CD4-positive, alpha-beta memory T cell (primary cell): ENCODE data around the gene HOOK1. TPM values are rescaled to one million over a fixed set of nuclear protein-coding genes. Genes with fewer than 3 reads are reported as not detected.

ENCODE experiments used
- CTCF ChIA-PET: fragments of 350-600 bp; sonication (Branson Sonifier 250); formaldehyde crosslinking; loops from one replicate; lab custom pipeline; 2021; ENCODE audit warnings: inconsistent platforms; ENCODE audit not compliant: partially characterized antibody; lab: Charles Lee
- POLR2A ChIA-PET: fragments of 350-600 bp; sonication (Branson Sonifier 250); formaldehyde crosslinking; loops from one replicate; lab custom pipeline; 2021; ENCODE audit not compliant: partially characterized antibody; lab: Charles Lee
- DNase-seq, 5 donors: peaks; one replicate each; pipeline versions ENCODE4 v3.0.0 to v3.0.0-alpha.2; 2020 to 2022; ENCODE audit warnings: mixed read lengths in 1 of 5
- H3K27ac ChIP-seq: one replicate; pipeline ENCODE4 v1.7.0; 2013; ENCODE audit warnings: low read depth, low read length
- H3K27me3 ChIP-seq: 2 replicates; pipeline ENCODE4 v1.7.0; 2013; ENCODE audit warnings: mild to moderate bottlenecking, low read length, moderate library complexity; ENCODE audit not compliant: insufficient read depth
- H3K36me3 ChIP-seq: 2 replicates; pipeline ENCODE4 v1.7.0; 2013; ENCODE audit warnings: mild to moderate bottlenecking, low read length, moderate library complexity; ENCODE audit not compliant: insufficient read depth
- H3K4me1 ChIP-seq: 2 replicates; pipeline ENCODE4 v1.7.0; 2013; ENCODE audit warnings: mild to moderate bottlenecking, low read length, moderate library complexity; ENCODE audit not compliant: insufficient read depth
- H3K4me3 ChIP-seq, 2 donors: one replicate each; pipeline ENCODE4 v1.7.0; 2013; ENCODE audit warnings: low read length in 2 of 2, mild to moderate bottlenecking in 1 of 2
- H3K9me3 ChIP-seq, 2 donors: one replicate each; pipeline ENCODE4 v1.7.0; 2013; ENCODE audit warnings: low read length in 2 of 2, control low read depth in 1 of 2; ENCODE audit not compliant: control insufficient read depth in 1 of 2
- H3K27ac Mint-ChIP-seq, 7 donors: one replicate each; pipeline ENCODE4 v1.8.0; 2020 to 2021; ENCODE audit warnings: mixed read lengths in 7 of 7, mild to moderate bottlenecking in 6 of 7, inconsistent platforms in 3 of 7, moderate library complexity in 3 of 7
- H3K27me3 Mint-ChIP-seq, 2 donors: one replicate each; pipeline ENCODE4 v1.8.0; 2020 to 2021; ENCODE audit warnings: mixed read lengths in 2 of 2
- H3K36me3 Mint-ChIP-seq, 2 donors: one replicate each; pipeline ENCODE4 v1.8.0; 2020 to 2021; ENCODE audit warnings: mixed read lengths in 2 of 2, inconsistent platforms in 1 of 2, mild to moderate bottlenecking in 1 of 2
- H3K4me1 Mint-ChIP-seq, 4 donors: one replicate each; pipeline ENCODE4 v1.8.0; 2020 to 2021; ENCODE audit warnings: mixed read lengths in 4 of 4, mild to moderate bottlenecking in 1 of 4
- H3K4me3 Mint-ChIP-seq, 8 donors: one replicate each; pipeline ENCODE4 v1.8.0; 2020 to 2021; ENCODE audit warnings: mixed read lengths in 8 of 8, mild to moderate bottlenecking in 7 of 8, moderate library complexity in 6 of 8, inconsistent platforms in 3 of 8
- H3K9me3 Mint-ChIP-seq, 8 donors: one replicate each; pipeline ENCODE4 v1.8.0; 2020 to 2021; ENCODE audit warnings: mixed read lengths in 8 of 8, mild to moderate bottlenecking in 5 of 8, inconsistent platforms in 3 of 8, moderate library complexity in 1 of 8
- intact Hi-C: fragments of 100-400 bp; cut with micrococcal nuclease; formaldehyde crosslinking; loops from one replicate; pipeline ENCODE4 v1.15.1; 2023
- polyA plus RNA-seq, 2 donors: library from polyadenylated mRNA; unstranded; fragments of 300-500 nt; fragmentation: Illumina TruSeq; gene quantifications; one replicate each; pipeline ENCODE4 v1.2.3, GENCODE V29; 2021
- total RNA-seq, 2 experiments: library from RNA; stranded (reverse); gene quantifications; one replicate each; pipeline ENCODE4 v1.2.3, GENCODE V29; 2021

The HOOK1 gene
- total and polyA plus RNA-seq, 4 experiments from 2014 or later, result 9.3 to 19.2 (median 13.3) TPM

- H3K27me3 Mint-ChIP-seq, result peaks cover 2 to 7% of the 10 kb centered on the region in 2 donors
- Histone ChIP-seq H3K36me3 (no peaks in the 10 kb centered on the region), H3K27ac (no peak overlapping the region), H3K27me3 (no peaks in the 10 kb centered on the region), H3K4me1 (no peaks in the 10 kb centered on the region), H3K4me3 (no peak overlapping the region), H3K9me3 (no peaks in the 10 kb centered on the region)
- ChIA-PET CTCF (interaction anchor here (1.0 to 2.1 kb wide), 2 partner anchors 10 to 54 kb away, joined by 3 to 8 read pairs; no protein-coding TSS in a partner anchor), POLR2A (no interaction called here)
- intact Hi-C loops, result no loop called here
- H3K4me1 Mint-ChIP-seq, result peaks cover 7 to 12% (median 10%) of the 10 kb centered on the region in 4 donors
- H3K27ac Mint-ChIP-seq, result peak overlapping the region in 4 of 7 donors; percentile 8 to 77 (median 55)
- peaks cover 0 to 18% (median 8%) of the 10 kb centered on the region in 8 donors for H3K9me3 Mint-ChIP-seq
- H3K36me3 Mint-ChIP-seq, result no peaks in the 10 kb centered on the region
- H3K4me3 Mint-ChIP-seq, result peak overlapping the region in 6 of 8 donors; percentile 6 to 64 (median 38)
- DNase-seq, result no peak
Observed at GRCh38 chr1:59892841-59893811, 78.4 kb downstream of the HOOK1 start.

- Histone ChIP-seq H3K4me3 (no peak overlapping the region), H3K27ac (no peak overlapping the region), H3K36me3 (no peaks in the 10 kb centered on the region), H3K27me3 (no peaks in the 10 kb centered on the region), H3K9me3 (no peaks in the 10 kb centered on the region), H3K4me1 (no peaks in the 10 kb centered on the region)
- Mint-ChIP-seq H3K27ac (no peak overlapping the region), H3K27me3 (peaks cover 7 to 8% of the 10 kb centered on the region in 2 donors), H3K4me3 (no peak overlapping the region), H3K9me3 (no peaks in the 10 kb centered on the region), H3K4me1 (peaks cover 7 to 12% (median 10%) of the 10 kb centered on the region in 4 donors), H3K36me3 (no peaks in the 10 kb centered on the region)
- CTCF ChIA-PET, result no interaction called here
- intact Hi-C loops, result no loop called here
- DNase-seq, result no peak
- POLR2A ChIA-PET, result no interaction called here
Observed at GRCh38 chr1:59897165-59897564, 82.4 kb downstream of the HOOK1 start.

- Mint-ChIP-seq H3K9me3 (no peaks in the 10 kb centered on the region), H3K27ac (no peak overlapping the region), H3K27me3 (peaks cover 8 to 12% of the 10 kb centered on the region in 2 donors), H3K36me3 (no peaks in the 10 kb centered on the region), H3K4me1 (peaks cover 0 to 3% (median 1%) of the 10 kb centered on the region in 4 donors), H3K4me3 (no peak overlapping the region)
- intact Hi-C loops, result no loop called here
- no peak for DNase-seq
- Histone ChIP-seq H3K4me1 (no peaks in the 10 kb centered on the region), H3K27ac (no peak overlapping the region), H3K27me3 (no peaks in the 10 kb centered on the region), H3K36me3 (no peaks in the 10 kb centered on the region), H3K9me3 (no peaks in the 10 kb centered on the region), H3K4me3 (no peak overlapping the region)
- POLR2A ChIA-PET, result no interaction called here
- CTCF ChIA-PET, result no interaction called here
Observed at GRCh38 chr1:59898927-59899326, 84.2 kb downstream of the HOOK1 start.

GRCh38 chr1:59900640-59901039 lies 85.9 kb downstream of the HOOK1 start:
- H3K9me3 Mint-ChIP-seq, result no peaks in the 10 kb centered on the region
- H3K36me3 ChIP-seq, result no peaks in the 10 kb centered on the region
- no peak for DNase-seq
- H3K27me3 ChIP-seq, result no peaks in the 10 kb centered on the region
- peaks cover 8 to 12% of the 10 kb centered on the region in 2 donors for H3K27me3 Mint-ChIP-seq
- no peak overlapping the region for H3K4me3 Mint-ChIP-seq
- intact Hi-C loops, result no loop called here
- no peak overlapping the region for H3K4me3 ChIP-seq
- POLR2A ChIA-PET, result no interaction called here
- H3K9me3 ChIP-seq, result no peaks in the 10 kb centered on the region
- no peak overlapping the region for H3K27ac Mint-ChIP-seq
- no peaks in the 10 kb centered on the region for H3K36me3 Mint-ChIP-seq
- no peaks in the 10 kb centered on the region for H3K4me1 ChIP-seq
- CTCF ChIA-PET, result interaction anchor here (1.0 kb wide), 1 partner anchor 43 kb away, joined by 3 read pairs; no protein-coding TSS in a partner anchor
- H3K27ac ChIP-seq, result no peak overlapping the region
- H3K4me1 Mint-ChIP-seq, result peaks cover 0 to 3% (median 1%) of the 10 kb centered on the region in 4 donors

GRCh38 chr1:59901770-59902388 lies 87.1 kb downstream of the HOOK1 start:
- intact Hi-C loops, result no loop called here
- peaks cover 0 to 3% (median 1%) of the 10 kb centered on the region in 4 donors for H3K4me1 Mint-ChIP-seq
- Histone ChIP-seq H3K27me3 (no peaks in the 10 kb centered on the region), H3K4me1 (no peaks in the 10 kb centered on the region), H3K36me3 (no peaks in the 10 kb centered on the region), H3K27ac (no peak overlapping the region), H3K9me3 (no peaks in the 10 kb centered on the region), H3K4me3 (no peak overlapping the region)
- DNase-seq, result no peak
- POLR2A ChIA-PET, result no interaction called here
- no peak overlapping the region for H3K4me3 Mint-ChIP-seq
- no peak overlapping the region for H3K27ac Mint-ChIP-seq
- CTCF ChIA-PET, result interaction anchor here (1.0 kb wide), 1 partner anchor 45 kb away, joined by 3 read pairs; no protein-coding TSS in a partner anchor
- H3K36me3 Mint-ChIP-seq, result no peaks in the 10 kb centered on the region
- H3K27me3 Mint-ChIP-seq, result peaks cover 8 to 10% of the 10 kb centered on the region in 2 donors
- H3K9me3 Mint-ChIP-seq, result no peaks in the 10 kb centered on the region

- Histone ChIP-seq H3K4me1 (no peaks in the 10 kb centered on the region), H3K27ac (no peak overlapping the region), H3K4me3 (no peak overlapping the region), H3K36me3 (no peaks in the 10 kb centered on the region), H3K27me3 (no peaks in the 10 kb centered on the region), H3K9me3 (no peaks in the 10 kb centered on the region)
- H3K27ac Mint-ChIP-seq, result no peak overlapping the region
- H3K36me3 Mint-ChIP-seq, result no peaks in the 10 kb centered on the region
- no peaks in the 10 kb centered on the region for H3K9me3 Mint-ChIP-seq
- CTCF ChIA-PET, result interaction anchor here (0.9 to 1.6 kb wide), 3 partner anchors 10 to 44 kb away, joined by 3 to 10 read pairs (median 8); no protein-coding TSS in a partner anchor
- DNase-seq, result no peak
- H3K4me3 Mint-ChIP-seq, result no peak overlapping the region
- peaks cover 0 to 3% (median 1%) of the 10 kb centered on the region in 4 donors for H3K4me1 Mint-ChIP-seq
- peaks cover 6% of the 10 kb centered on the region in 2 donors for H3K27me3 Mint-ChIP-seq
- intact Hi-C loops, result loop anchor here (1.0 kb wide), 1 partner anchor 44 kb away; no protein-coding TSS in a partner anchor
- POLR2A ChIA-PET, result no interaction called here
Observed at GRCh38 chr1:59903141-59903754, 88.5 kb downstream of the HOOK1 start.
